NCI-H524 (cell line): ENCODE data around the gene CYLD.

Experiments used
- DNase-seq, 2 experiments: peaks; one replicate each; lab custom pipeline; 2025; lab: John Stamatoyannopoulos, UW

CYLD gene

GRCh38 chr16:50845296-50845695 lies 103.4 kb downstream of the CYLD start:
- no peak for DNase-seq

GRCh38 chr16:50846511-50846910 lies 104.6 kb downstream of the CYLD start:
- no peak for DNase-seq

GRCh38 chr16:50847166-50847565 lies 105.3 kb downstream of the CYLD start:
- no peak for DNase-seq

- no peak for DNase-seq
Observed at GRCh38 chr16:50848755-50849514, 107.0 kb downstream of the CYLD start.
